Endodermal cell (in vitro differentiated cells): ENCODE measurements around the gene PAX5. TPM values are rescaled to one million over a fixed set of nuclear protein-coding genes. Genes with fewer than 3 reads are reported as not detected.

Source experiments
- DNase-seq: peaks from one replicate; pipeline ENCODE4 v3.0.0-alpha.2; 2017
- H3K27ac ChIP-seq: 2 replicates; pipeline ENCODE4 v1.5.1; 2013; ENCODE audit warnings: mild to moderate bottlenecking, low read depth, low read length, moderate library complexity
- H3K27me3 ChIP-seq: 2 replicates; pipeline ENCODE4 v1.6.1; 2013; ENCODE audit warnings: mild to moderate bottlenecking, low read length, moderate library complexity; ENCODE audit not compliant: insufficient read depth, control insufficient read depth, poor library complexity, severe bottlenecking
- H3K36me3 ChIP-seq: 2 replicates; pipeline ENCODE4 v1.7.0; 2013; ENCODE audit warnings: mild to moderate bottlenecking, low read length, moderate library complexity; ENCODE audit not compliant: control insufficient read depth, insufficient read depth
- H3K4me1 ChIP-seq: one replicate; pipeline ENCODE4 v1.7.0; 2013; ENCODE audit warnings: low read length; ENCODE audit not compliant: control insufficient read depth, insufficient read depth
- H3K4me3 ChIP-seq: 2 replicates; pipeline ENCODE4 v1.5.1; 2013; ENCODE audit warnings: mild to moderate bottlenecking, low read length, moderate library complexity
- H3K9ac ChIP-seq: 2 replicates; pipeline ENCODE4 v1.6.1; 2013; ENCODE audit warnings: mild to moderate bottlenecking, low read length, moderate library complexity; ENCODE audit not compliant: poor library complexity, severe bottlenecking; ENCODE audit errors: extremely low read depth
- H3K9me3 ChIP-seq: 2 replicates; pipeline ENCODE4 v1.6.1; 2013; ENCODE audit warnings: mild to moderate bottlenecking, low read length, moderate library complexity; ENCODE audit not compliant: control insufficient read depth
- H3K27ac Mint-ChIP-seq: 2 replicates; pipeline ENCODE4 v1.8.0; 2020; ENCODE audit warnings: mixed read lengths
- H3K27me3 Mint-ChIP-seq: 2 replicates; pipeline ENCODE4 v1.8.0; 2021; ENCODE audit warnings: mild to moderate bottlenecking, mixed read lengths; ENCODE audit not compliant: insufficient read depth
- H3K36me3 Mint-ChIP-seq: 2 replicates; pipeline ENCODE4 v1.8.0; 2020; ENCODE audit warnings: low read depth, mixed read lengths
- H3K4me1 Mint-ChIP-seq: 2 replicates; pipeline ENCODE4 v1.8.0; 2020; ENCODE audit warnings: mixed read lengths
- H3K4me3 Mint-ChIP-seq: 2 replicates; pipeline ENCODE4 v1.8.0; 2020; ENCODE audit warnings: mild to moderate bottlenecking, moderate library complexity, mixed read lengths
- H3K9me3 Mint-ChIP-seq: 2 replicates; pipeline ENCODE4 v1.8.0; 2020; ENCODE audit warnings: mild to moderate bottlenecking, mixed read lengths
- WGBS, 2 experiments: methylation state at CpG; one replicate each; pipeline versions ENCODE4 v1.1.5 to v1.1.7; 2013; ENCODE audit warnings: missing lambda C conversion rate in 2 of 2, mixed read lengths in 1 of 2; ENCODE audit not compliant: insufficient coverage in 1 of 2, insufficient read length in 1 of 2; 5-methylcytosine and 5-hydroxymethylcytosine counted together
- total RNA-seq, 2 donors: library from RNA; stranded (reverse); fragmentation: NEBNext Ultra II Directional in 1 of 2; extraction: Animal tissue kit (Norgen Biotek cat#: 25700) in 1 of 2; gene quantifications; 2 replicates in 1 of 2; 3 replicates in 1 of 2; pipeline ENCODE4 v1.2.1, GENCODE V29; 2021
- TF ChIP-seq, protein P1 (sequence below): fragments of 200-600 bp; sonication (generic); conservative IDR thresholded peaks from 2 replicates; pipeline ENCODE4 v1.5.0; 2021; ENCODE audit warnings: antibody characterized with exemption, mild to moderate bottlenecking

The PAX5 gene
- total RNA-seq, 2 donors from 2014 or later, result 0.15 TPM; not detected in 1

GRCh38 chr9:36985769-36986467 lies 48.1 kb downstream of the PAX5 start:
- H3K4me1 ChIP-seq, result peaks cover 3% of the 10 kb centered on the region
- Mint-ChIP-seq H3K4me1 (peaks cover 20% of the 10 kb centered on the region), H3K27ac (no peak overlapping the region), H3K9me3 (peaks cover 4% of the 10 kb centered on the region), H3K27me3 (peaks cover 95% of the 10 kb centered on the region), H3K4me3 (peak overlapping the region; percentile 46), H3K36me3 (no peaks in the 10 kb centered on the region)
- H3K27ac ChIP-seq, result no peak overlapping the region
- WGBS, 2 experiments, result 1 to 2% methylated on average over 37 to 70 of the region's 70 CpGs
- DNase-seq, result peak; percentile 86
- H3K9ac ChIP-seq, result no peak overlapping the region
- H3K36me3 ChIP-seq, result no peaks in the 10 kb centered on the region
- peaks cover 82% of the 10 kb centered on the region for H3K27me3 ChIP-seq
- TF ChIP-seq, protein P1, sequence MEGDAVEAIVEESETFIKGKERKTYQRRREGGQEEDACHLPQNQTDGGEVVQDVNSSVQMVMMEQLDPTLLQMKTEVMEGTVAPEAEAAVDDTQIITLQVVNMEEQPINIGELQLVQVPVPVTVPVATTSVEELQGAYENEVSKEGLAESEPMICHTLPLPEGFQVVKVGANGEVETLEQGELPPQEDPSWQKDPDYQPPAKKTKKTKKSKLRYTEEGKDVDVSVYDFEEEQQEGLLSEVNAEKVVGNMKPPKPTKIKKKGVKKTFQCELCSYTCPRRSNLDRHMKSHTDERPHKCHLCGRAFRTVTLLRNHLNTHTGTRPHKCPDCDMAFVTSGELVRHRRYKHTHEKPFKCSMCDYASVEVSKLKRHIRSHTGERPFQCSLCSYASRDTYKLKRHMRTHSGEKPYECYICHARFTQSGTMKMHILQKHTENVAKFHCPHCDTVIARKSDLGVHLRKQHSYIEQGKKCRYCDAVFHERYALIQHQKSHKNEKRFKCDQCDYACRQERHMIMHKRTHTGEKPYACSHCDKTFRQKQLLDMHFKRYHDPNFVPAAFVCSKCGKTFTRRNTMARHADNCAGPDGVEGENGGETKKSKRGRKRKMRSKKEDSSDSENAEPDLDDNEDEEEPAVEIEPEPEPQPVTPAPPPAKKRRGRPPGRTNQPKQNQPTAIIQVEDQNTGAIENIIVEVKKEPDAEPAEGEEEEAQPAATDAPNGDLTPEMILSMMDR, result no peak
- peaks cover 8% of the 10 kb centered on the region for H3K9me3 ChIP-seq
- peak overlapping the region; percentile 27 for H3K4me3 ChIP-seq

DNA sequence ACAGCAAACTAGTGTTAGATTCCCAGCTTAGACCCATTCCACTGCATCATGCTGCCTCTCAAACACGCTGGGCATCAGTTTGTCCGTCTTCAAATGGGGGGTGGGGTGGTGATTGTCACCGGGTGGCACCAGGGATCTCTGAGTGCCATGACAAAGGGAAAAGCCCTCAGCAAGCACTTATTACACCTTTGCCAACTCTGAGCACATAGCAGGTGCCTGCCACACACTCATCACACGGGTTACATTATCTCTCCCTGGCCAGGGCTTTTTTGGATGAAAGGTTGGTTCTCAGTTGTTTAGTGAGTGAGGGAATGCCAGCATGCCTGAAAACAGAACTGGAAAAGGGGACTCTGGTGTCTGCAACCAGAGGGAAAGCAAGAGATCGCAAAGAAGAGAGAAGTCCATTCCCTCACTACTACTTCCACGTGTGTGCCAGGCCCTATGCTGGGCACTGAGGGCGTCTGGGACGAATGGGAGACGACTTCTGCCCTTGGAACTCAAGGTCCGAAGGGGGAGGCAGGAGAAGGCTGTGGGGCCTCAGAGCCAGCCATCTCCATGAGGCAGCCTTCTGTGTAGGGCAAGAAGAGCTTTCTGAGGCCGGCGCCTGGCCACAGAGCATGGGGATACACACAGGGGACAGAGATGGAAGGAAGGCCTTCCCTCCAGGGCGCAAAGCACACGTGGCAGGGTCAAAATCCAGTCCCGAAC lies 48.9 kb downstream of the PAX5 start:
- Mint-ChIP-seq H3K27me3 (peaks cover 95% of the 10 kb centered on the region), H3K9me3 (peaks cover 4% of the 10 kb centered on the region), H3K36me3 (no peaks in the 10 kb centered on the region), H3K27ac (no peak overlapping the region), H3K4me1 (peaks cover 25% of the 10 kb centered on the region), H3K4me3 (peak overlapping the region; percentile 46)
- Histone ChIP-seq H3K27me3 (peaks cover 77% of the 10 kb centered on the region), H3K4me3 (no peak overlapping the region), H3K9me3 (peaks cover 8% of the 10 kb centered on the region), H3K27ac (no peak overlapping the region), H3K9ac (no peak overlapping the region), H3K4me1 (peaks cover 3% of the 10 kb centered on the region), H3K36me3 (no peaks in the 10 kb centered on the region)
- WGBS, 2 experiments, result 37 to 45% methylated on average over 7 to 15 of the region's 15 CpGs
- TF ChIP-seq, protein P1, result no peak
- DNase-seq, result peak; percentile 50

DNA sequence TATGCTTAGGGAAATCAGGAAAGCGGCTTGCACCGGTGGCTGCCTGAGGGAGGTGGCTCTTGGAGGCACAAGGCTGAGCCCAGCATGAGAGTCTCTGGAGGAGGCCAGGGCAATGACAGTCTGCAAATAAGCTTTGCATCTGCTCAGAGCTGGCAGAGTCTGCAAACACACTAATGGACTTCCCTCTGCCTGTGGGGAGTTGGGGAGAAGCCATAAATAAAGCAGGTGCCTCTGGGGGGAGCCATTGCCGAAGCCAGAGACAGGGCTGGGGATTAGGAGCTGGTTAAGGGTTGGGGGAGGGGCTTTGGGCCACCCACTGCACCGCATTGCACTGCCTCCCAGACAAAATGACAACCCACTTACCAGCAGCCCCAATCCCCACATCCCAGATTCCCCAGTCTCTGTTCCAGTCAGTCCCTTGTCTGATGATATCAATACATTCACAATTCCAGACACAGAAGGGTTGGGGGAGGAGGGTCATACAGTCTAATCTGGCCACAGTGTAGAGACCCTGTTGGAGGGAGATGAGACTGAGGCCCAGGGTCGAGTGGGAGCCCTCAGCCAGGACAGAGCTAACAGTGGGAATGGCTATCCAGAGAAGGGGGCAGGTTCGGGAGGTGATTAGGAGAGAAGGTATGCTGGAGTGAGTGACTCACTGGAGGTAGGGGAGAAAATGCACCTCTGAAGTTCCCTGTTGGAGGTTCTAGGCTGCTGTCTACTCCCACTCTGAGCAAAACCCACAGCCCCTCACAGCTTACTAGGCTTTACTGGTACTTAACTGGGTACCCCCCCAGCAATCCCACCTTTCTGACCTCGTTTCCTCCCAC lies 53.7 kb downstream of the PAX5 start:
- Histone ChIP-seq H3K36me3 (no peaks in the 10 kb centered on the region), H3K27ac (no peak overlapping the region), H3K4me1 (no peaks in the 10 kb centered on the region), H3K27me3 (peaks cover 31% of the 10 kb centered on the region), H3K9ac (no peak overlapping the region), H3K9me3 (no peaks in the 10 kb centered on the region), H3K4me3 (no peak overlapping the region)
- TF ChIP-seq, protein P1, result peak; percentile 60
- Mint-ChIP-seq H3K4me3 (no peak overlapping the region), H3K36me3 (no peaks in the 10 kb centered on the region), H3K4me1 (peaks cover 14% of the 10 kb centered on the region), H3K27me3 (peaks cover 83% of the 10 kb centered on the region), H3K27ac (no peak overlapping the region), H3K9me3 (no peaks in the 10 kb centered on the region)
- DNase-seq, result peak; percentile 88
- WGBS, 2 experiments, result 56 to 93% methylated on average over 2 to 7 of the region's 7 CpGs
